A673 (cell line): ENCODE data around the gene PCDHGA5. TPM values are rescaled to one million over a fixed set of nuclear protein-coding genes. Genes with fewer than 3 reads are reported as not detected.

Experiments
- BruUV-seq: library from RNA; stranded (reverse); fragments of 400-500 nt; replicated peaks from 2 replicates; lab custom pipeline; 2021; lab: Mats Ljungman, UMichigan
- CTCF ChIA-PET: fragments of 300-600 bp; sonication (Branson Sonifier 250); formaldehyde crosslinking; loops from one replicate; lab custom pipeline; 2022; ENCODE audit warnings: antibody characterized with exemption; lab: Charles Lee
- POLR2A ChIA-PET: fragments of 300-600 bp; sonication (Branson Sonifier 250); formaldehyde crosslinking; loops from one replicate; lab custom pipeline; 2022; ENCODE audit warnings: antibody characterized with exemption; ENCODE audit not compliant: low non-redundant PET; lab: Charles Lee
- DNase-seq: peaks from one replicate; pipeline ENCODE4 v3.0.0-alpha.2; 2015; ENCODE audit warnings: low spot score
- H3K27ac ChIP-seq: fragments of 200-600 bp; sonication (generic); 2 replicates; pipeline ENCODE4 v1.5.1; 2016; ENCODE audit warnings: mixed run types, low read depth, mild to moderate bottlenecking, mixed read lengths, antibody characterized with exemption, low read length; ENCODE audit not compliant: poor library complexity, severe bottlenecking
- H3K27me3 ChIP-seq: fragments of 200-600 bp; sonication (generic); replicated peaks from 2 replicates; pipeline ENCODE4 v1.6.1; 2017; ENCODE audit warnings: mixed run types, low read depth, mild to moderate bottlenecking, mixed read lengths, antibody characterized with exemption, low read length; ENCODE audit not compliant: insufficient read depth, poor library complexity
- H3K36me3 ChIP-seq: fragments of 200-600 bp; sonication (generic); 2 replicates; pipeline ENCODE4 v1.6.1; 2016; ENCODE audit warnings: mixed run types, mild to moderate bottlenecking, mixed read lengths, antibody characterized with exemption, low read length; ENCODE audit not compliant: insufficient read depth, poor library complexity, severe bottlenecking
- H3K4me1 ChIP-seq: fragments of 200-600 bp; sonication (generic); 2 replicates; pipeline ENCODE4 v1.6.1; 2017; ENCODE audit warnings: mixed run types, mild to moderate bottlenecking, mixed read lengths, antibody characterized with exemption, low read length; ENCODE audit not compliant: insufficient read depth, poor library complexity, severe bottlenecking
- H3K4me3 ChIP-seq: fragments of 200-600 bp; sonication (generic); 2 replicates; pipeline ENCODE4 v1.5.1; 2016; ENCODE audit warnings: low read depth, mixed run types, mild to moderate bottlenecking, mixed read lengths, low read length; ENCODE audit not compliant: poor library complexity, severe bottlenecking
- H3K9me3 ChIP-seq: fragments of 200-600 bp; sonication (generic); 2 replicates; pipeline ENCODE4 v1.6.1; 2016; ENCODE audit warnings: mixed run types, low read depth, mild to moderate bottlenecking, mixed read lengths, antibody characterized with exemption, low read length; ENCODE audit not compliant: poor library complexity, severe bottlenecking
- EZH2 ChIP-seq: fragments of 200-600 bp; sonication (generic); IDR thresholded peaks from 2 replicates; pipeline ENCODE4 v1.6.1; 2017; ENCODE audit warnings: borderline replicate concordance, low read depth, mild to moderate bottlenecking, mixed read lengths, antibody characterized with exemption, low read length; ENCODE audit not compliant: poor library complexity, severe bottlenecking
- intact Hi-C: fragments of 100-400 bp; cut with micrococcal nuclease; formaldehyde crosslinking; loops from one replicate; pipeline ENCODE4 v1.10.0; 2022; ENCODE audit not compliant: unreplicated experiment
- total RNA-seq: library from RNA; stranded (reverse); gene quantifications from 2 replicates; pipeline ENCODE4 v1.2.3, GENCODE V29; 2021
- TF ChIP-seq, protein P1 (sequence below): fragments of 300-800, 200-600 bp; sonication (generic); conservative IDR thresholded peaks from 2 replicates; pipeline ENCODE4 v1.5.1; 2017; ENCODE audit warnings: low read depth, mild to moderate bottlenecking, antibody characterized with exemption, low read length, moderate library complexity, mixed read lengths

PCDHGA5 gene
- total RNA-seq, 1 experiment from 2014 or later, result 2.6 TPM

DNA sequence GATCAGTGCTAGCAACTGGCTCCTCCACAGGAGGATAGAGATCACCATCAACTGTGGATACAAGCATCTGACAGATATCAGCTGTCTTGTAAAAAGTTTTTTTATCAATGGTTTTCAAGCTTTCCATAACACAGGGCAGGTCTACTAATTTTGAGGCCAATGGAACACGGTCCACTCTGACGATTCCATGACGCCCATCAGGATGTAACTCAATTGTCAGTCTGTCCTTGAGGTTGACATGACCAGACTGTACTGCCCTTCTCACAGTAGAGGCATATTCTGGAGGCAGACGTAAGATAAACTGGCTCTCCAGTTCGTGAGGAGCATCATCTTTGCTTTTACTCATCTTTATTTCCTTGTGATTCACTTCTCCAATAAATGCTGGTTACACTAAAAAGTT is 44.3 kb upstream of the PCDHGA5 start:
- intact Hi-C loops, result loop anchor here (1.0 kb wide), 1 partner anchor 242 kb away; no protein-coding TSS in a partner anchor
- DNase-seq, result peak; percentile 9
- no peaks in the 10 kb centered on the region for H3K27me3 ChIP-seq
- no TSS peak for BruUV-seq
- H3K27ac ChIP-seq, result peak overlapping the region; percentile 97
- peak overlapping the region; percentile 78 for H3K4me3 ChIP-seq
- H3K36me3 ChIP-seq, result peaks cover 39% of the 10 kb centered on the region
- ChIA-PET POLR2A (no interaction called here), CTCF (interaction anchor here (0.5 to 1.9 kb wide), 5 partner anchors 31 to 244 kb away, joined by 3 to 9 read pairs (median 4); partner anchors contain the start of genes PCDHB14, PCDHB5 and PCDHGB1)
- no peaks in the 10 kb centered on the region for H3K4me1 ChIP-seq
- no peak for TF ChIP-seq EZH2
- TF ChIP-seq, protein P1, sequence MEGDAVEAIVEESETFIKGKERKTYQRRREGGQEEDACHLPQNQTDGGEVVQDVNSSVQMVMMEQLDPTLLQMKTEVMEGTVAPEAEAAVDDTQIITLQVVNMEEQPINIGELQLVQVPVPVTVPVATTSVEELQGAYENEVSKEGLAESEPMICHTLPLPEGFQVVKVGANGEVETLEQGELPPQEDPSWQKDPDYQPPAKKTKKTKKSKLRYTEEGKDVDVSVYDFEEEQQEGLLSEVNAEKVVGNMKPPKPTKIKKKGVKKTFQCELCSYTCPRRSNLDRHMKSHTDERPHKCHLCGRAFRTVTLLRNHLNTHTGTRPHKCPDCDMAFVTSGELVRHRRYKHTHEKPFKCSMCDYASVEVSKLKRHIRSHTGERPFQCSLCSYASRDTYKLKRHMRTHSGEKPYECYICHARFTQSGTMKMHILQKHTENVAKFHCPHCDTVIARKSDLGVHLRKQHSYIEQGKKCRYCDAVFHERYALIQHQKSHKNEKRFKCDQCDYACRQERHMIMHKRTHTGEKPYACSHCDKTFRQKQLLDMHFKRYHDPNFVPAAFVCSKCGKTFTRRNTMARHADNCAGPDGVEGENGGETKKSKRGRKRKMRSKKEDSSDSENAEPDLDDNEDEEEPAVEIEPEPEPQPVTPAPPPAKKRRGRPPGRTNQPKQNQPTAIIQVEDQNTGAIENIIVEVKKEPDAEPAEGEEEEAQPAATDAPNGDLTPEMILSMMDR, result no peak
- peaks cover 59% of the 10 kb centered on the region for H3K9me3 ChIP-seq

DNA sequence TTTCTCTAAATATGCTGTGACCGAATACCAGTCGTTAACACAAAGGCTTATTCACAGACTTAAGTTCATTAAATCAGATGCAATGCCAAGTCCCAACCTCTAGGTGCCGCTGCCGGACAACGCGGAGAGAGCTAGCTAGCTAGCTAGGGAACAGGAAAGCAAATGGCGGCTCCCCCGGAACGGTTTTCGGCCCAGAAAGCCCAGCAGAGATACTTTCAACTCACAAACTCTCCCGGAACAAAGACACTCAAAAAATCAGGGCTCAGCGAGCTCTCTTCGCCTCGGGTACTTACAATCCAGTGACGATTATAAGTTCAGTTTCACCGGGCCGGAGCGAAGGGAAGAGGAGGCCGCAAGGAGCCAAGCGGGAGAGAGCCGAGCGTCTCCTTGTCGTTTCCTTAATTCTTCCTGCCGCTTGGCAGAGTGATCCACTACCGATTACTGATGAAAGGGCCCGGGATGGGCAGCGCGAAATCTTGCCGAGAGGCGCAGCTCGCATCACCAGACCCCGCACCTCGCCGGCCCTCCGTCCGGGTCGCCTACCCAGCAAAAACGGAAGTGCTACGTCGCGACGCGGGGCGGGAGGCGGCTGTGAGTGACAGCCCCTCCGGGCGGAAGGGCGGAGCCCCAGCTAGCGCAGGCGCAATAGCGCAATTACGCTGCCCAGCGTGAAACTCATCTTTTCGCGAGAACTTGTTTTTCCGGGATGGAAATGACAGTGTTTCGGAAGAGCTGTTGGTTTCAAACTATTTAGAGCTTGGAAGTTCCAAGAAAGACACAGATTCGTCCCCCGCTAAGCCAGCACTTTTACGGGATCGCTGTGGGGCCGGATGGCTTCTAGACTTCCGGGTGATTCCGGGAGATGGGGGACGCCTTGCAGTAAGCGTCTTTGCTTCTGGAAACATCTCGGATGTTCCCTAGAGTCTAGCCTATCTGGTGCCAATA is 43.5 kb upstream of the PCDHGA5 start, which contains the start of gene TAF7:
TSS of gene TAF7 (minus strand) at position 560 of the 945 bp plus-strand sequence. CDS start 740 bp downstream, outside the sequence.
- TSS peak; percentile 72 for BruUV-seq
- peaks cover 53% of the 10 kb centered on the region for H3K9me3 ChIP-seq
- intact Hi-C loops, result loop anchor here (1.0 kb wide), 1 partner anchor 241 kb away; no protein-coding TSS in a partner anchor

DNA sequence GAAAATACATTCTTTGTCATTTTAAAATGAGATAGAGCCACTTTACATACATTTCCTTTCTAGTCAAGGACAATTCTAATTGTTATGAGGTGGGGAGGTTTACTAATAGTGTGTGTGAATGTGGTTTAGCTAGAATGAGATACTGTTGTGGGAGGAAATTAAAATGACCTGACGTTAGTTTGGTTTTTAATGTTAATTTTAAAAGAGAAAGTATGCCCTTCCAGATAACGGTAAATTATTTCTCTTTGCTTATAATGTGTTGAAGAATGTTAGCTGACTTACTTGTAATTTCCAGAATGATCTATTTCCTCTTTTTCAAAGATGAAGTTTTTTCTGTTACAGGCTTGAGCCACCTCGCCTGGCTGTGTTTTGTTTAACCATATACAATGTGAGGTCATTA is 41.7 kb upstream of the PCDHGA5 start:
- H3K36me3 ChIP-seq, result peaks cover 23% of the 10 kb centered on the region
- no peaks in the 10 kb centered on the region for H3K4me1 ChIP-seq
- no peaks in the 10 kb centered on the region for H3K27me3 ChIP-seq
- BruUV-seq, result no TSS peak
- peaks cover 39% of the 10 kb centered on the region for H3K9me3 ChIP-seq
- no peak for TF ChIP-seq EZH2
- TF ChIP-seq, protein P1, result no peak
- H3K27ac ChIP-seq, result no peak overlapping the region
- intact Hi-C loops, result no loop called here
- H3K4me3 ChIP-seq, result no peak overlapping the region
- POLR2A ChIA-PET, result no interaction called here
- DNase-seq, result no peak
- CTCF ChIA-PET, result no interaction called here

More for the DNA sequence above, 43.5 kb upstream of the PCDHGA5 start, which contains the start of gene TAF7:
- peak within 1 kb of the TSS; percentile 97 for H3K27ac ChIP-seq
- DNase-seq, result peak; percentile 97
- H3K36me3 ChIP-seq, result peaks cover 39% of the 10 kb centered on the region
- no peaks in the 10 kb centered on the region for H3K4me1 ChIP-seq
- TF ChIP-seq, protein P1, result peak; percentile 90
- no peak for TF ChIP-seq EZH2
- ChIA-PET CTCF (interaction anchor here (0.5 to 1.9 kb wide), 5 partner anchors 39 to 243 kb away, joined by 3 to 9 read pairs (median 4); partner anchors contain the start of genes PCDHB14, PCDHB5 and PCDHGB2), POLR2A (no interaction called here)
- H3K27me3 ChIP-seq, result no peaks in the 10 kb centered on the region
- peak within 1 kb of the TSS; percentile 78 for H3K4me3 ChIP-seq
